ENCODE measurements around the gene GOLGA6B.
"Not testable (repeated sequence)": the region's sequence is repeated elsewhere in the genome, so short reads cannot be mapped to it uniquely, and the experiment has no call there.

Gene GOLGA6B

DNA sequence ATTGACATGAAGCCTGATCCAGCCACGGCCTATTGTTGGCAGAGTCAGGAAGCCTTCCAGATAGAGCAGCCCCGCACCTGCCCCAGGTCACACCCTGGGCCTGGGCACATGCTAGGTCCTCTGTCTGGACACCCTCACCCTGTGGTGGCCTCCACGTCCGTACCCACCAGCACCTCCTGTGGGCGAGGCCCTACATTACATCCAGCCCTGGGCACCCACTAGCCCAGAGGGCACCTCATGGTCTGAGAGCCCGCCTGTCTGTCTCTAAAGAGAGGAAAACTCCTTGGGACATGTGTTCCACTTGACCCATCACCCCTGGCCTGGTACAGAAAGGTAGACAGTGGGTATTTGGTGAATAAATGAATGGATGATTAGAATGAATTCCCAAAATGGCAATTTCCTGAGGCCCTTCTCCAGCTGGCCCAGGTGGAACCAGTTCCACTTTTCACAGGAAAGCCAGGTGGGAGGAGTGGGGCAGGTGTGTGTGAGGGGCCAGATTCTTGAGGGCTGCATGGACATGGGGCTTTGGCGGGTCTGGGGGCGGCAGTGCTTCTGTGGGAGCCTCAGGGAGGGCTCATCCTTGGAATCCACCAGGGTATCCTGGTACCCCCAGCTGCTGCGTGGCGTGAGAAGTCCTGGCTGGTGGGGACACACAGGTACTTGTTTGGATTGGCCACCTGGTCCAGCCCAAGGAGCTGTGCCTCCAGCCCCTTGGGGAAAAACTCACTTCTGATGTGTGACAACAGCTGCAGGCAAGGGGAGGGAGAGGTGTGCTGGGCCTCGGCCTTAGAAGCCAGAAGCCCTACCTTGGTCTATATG lies 26.0 kb upstream of the GOLGA6B start:
- POLR2A ChIA-PET; DNase-seq (ENCODE audit: extremely low spot score): not testable (repeated sequence)
- CTCF ChIA-PET, result interaction anchor here (1.7 kb wide), 1 partner anchor 28 kb away, joined by 8 read pairs; no protein-coding TSS in a partner anchor
- TF ChIP-seq CTCF (IDR thresholded peaks at IDR 0.05; ENCODE audit: control extremely low read depth, extremely low read depth, low read depth, missing control alignments), result peak; percentile 10

DNA sequence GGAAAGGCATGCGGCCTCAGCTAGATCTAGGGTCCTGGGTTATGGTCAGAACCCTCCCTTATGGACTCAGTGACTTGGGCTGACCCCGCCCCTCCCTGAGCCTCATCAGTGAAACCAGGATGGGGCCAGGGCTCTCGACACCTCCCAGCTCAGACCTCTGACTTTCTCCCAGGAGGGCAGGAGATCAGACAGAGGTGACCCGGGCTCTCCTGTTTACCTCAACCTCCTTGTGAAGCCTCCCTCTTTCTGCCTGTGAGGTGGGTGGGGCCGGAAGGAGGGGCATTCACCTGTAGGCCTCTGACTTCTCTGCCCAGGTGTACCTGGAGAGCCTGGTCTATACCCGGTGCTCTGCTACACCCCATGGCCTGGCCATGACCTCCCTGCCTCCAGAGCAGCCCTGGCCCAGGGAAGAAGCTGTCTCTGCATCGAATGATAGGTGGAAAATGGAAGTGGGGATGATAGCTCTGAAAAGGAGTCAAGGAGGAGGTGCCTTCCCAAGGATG lies 25.4 kb upstream of the GOLGA6B start:
- DNase-seq (ENCODE audit: extremely low spot score); POLR2A ChIA-PET: not testable (repeated sequence)
- CTCF ChIA-PET, result interaction anchor here (1.7 kb wide), 1 partner anchor 29 kb away, joined by 8 read pairs; no protein-coding TSS in a partner anchor

- DNase-seq (ENCODE audit: extremely low spot score); POLR2A ChIA-PET; CTCF ChIA-PET: not testable (repeated sequence)
These were observed 17.8 kb upstream of the GOLGA6B start for GRCh38 chr15:72636519-72637282.

DNA sequence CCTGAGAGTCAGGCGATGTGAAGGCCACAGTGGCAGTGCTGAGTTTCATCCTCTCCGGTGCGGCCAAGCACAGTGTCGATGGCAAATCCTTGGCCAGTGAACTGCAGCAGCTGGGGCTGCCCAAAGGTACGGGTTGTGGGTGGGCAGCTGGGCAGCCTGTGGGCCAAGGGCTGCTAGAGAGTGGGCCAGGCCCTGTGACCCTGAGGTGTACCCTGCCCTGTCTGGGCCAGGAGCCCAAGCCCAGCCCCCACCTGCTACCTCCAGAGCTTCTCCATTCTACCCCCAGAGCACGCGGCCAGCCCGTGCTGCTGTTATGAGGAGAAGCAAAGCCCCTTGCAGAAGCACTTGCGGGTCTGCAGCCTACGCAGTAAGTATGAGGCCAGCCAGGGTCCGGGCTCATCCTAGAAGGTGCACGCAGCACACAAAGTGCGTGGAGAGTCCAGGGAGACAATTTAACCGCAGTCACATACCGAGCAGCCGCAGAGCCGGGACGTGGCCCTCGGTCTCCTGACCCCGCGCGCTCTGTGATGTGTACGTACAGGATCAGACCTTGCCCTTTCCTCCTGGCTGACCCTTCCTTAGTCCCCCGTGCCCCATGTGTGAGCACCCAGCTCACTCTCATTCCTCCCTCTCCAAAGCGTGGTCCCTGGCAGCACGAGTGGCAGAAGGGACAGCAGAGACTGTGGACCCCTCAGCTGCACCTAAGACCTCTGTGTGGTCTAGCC lies 14.6 kb upstream of the GOLGA6B start:
- CTCF ChIA-PET; DNase-seq (ENCODE audit: extremely low spot score); POLR2A ChIA-PET: not testable (repeated sequence)

- DNase-seq (ENCODE audit: extremely low spot score); CTCF ChIA-PET; POLR2A ChIA-PET: not testable (repeated sequence)
These were observed 12.2 kb upstream of the GOLGA6B start for GRCh38 chr15:72642271-72642670.

DNA sequence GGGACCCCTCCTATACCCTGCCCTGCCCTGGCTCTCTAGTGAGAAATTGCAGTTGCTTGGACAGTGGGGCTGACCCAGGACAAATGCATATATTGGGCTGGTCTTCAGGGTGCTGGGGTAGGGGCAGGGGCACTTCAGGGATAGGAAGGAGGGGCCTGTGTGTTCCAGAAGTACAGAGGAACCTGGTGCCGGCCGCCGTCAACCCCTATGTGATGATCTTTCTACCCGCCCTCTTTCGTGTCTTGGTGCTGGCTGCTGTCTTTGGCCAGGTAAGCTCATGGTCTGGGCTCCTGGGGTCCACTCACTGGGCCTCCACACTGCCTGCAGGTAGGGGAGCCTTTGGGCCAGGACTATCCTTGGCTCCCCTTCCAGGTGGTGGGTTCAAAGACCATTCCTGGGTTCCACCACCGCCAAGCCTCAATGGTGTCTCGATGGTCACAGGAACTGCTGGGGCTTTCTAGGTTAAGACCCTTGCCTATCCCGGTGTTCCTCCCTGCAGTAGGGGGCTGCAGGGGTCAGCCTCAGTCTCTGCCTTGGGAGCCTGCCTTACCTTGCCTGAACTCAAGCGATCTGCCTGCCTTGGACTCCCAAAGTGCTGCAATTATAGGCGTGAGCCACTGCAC lies 5.8 kb upstream of the GOLGA6B start:
- POLR2A ChIA-PET; DNase-seq (ENCODE audit: extremely low spot score); CTCF ChIA-PET: not testable (repeated sequence)

GRCh38 chr15:72656014-72656413 lies 1.5 kb downstream of the GOLGA6B start:
- POLR2A ChIA-PET; CTCF ChIA-PET; DNase-seq (ENCODE audit: extremely low spot score): not testable (repeated sequence)

DNA sequence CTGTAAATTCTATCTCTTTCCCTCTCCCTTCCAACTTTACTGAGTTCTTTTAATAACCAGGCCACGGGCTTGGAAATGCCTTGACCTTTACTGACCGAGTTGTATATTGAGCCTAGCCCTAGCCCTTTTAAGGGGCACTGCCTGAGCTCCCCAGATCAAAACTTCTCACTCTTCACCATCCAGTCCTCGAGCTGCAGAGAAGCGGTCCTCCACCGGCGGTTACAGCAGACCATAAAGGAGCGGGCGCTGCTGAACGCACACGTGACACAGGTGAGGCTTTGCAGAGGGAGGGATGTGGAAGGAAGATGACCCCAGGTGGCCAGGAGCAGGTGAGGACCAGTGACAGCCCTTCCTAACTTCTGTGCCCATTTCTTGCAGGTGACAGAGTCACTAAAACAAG lies 6.6 kb downstream of the GOLGA6B start:
- POLR2A ChIA-PET; CTCF ChIA-PET; DNase-seq (ENCODE audit: extremely low spot score): not testable (repeated sequence)

- DNase-seq (ENCODE audit: extremely low spot score); CTCF ChIA-PET; POLR2A ChIA-PET: not testable (repeated sequence)
These were observed 9.4 kb downstream of the GOLGA6B start for GRCh38 chr15:72663931-72664330.

GRCh38 chr15:72665706-72666105 lies 11.2 kb downstream of the GOLGA6B start:
- CTCF ChIA-PET; DNase-seq (ENCODE audit: extremely low spot score); POLR2A ChIA-PET: not testable (repeated sequence)

DNA sequence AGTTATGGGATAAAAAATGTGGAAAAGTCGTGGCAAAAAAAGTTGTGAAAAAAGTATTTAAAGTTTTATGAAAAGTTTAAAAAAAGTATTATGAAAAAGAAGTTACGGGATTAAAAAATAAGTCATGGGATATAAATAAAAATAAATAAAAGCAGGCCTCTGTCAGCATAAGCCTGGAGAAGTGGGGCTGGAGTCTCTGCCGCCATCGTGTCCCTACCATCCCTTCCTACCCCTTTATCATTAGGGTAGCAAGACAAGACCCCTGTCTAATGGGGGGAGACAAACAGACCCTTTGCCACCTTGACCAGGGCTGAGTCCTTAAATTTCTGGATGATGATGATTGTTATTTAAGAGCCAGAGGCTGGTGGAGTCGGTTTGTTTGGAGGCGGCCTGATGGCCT lies 15.3 kb downstream of the GOLGA6B start:
- DNase-seq (ENCODE audit: extremely low spot score); POLR2A ChIA-PET; CTCF ChIA-PET: not testable (repeated sequence)
